Prostate gland (tissue), 2 donors: ENCODE data around the gene SLC2A4RG. TPM values are rescaled to one million over a fixed set of nuclear protein-coding genes. Genes with fewer than 3 reads are reported as not detected.

Experiments used
- DNase-seq: peaks from one replicate; pipeline ENCODE4 v3.0.0-alpha.2; 2019; ENCODE audit warnings: low spot score
- H3K27ac ChIP-seq, 2 donors: fragments of 200-600 bp; sonication (generic); 2 replicates each; pipeline ENCODE4 v1.5.1; 2017 to 2019
- H3K27me3 ChIP-seq: fragments of 200-600 bp; sonication (generic); replicated peaks from 2 replicates; pipeline ENCODE4 v1.5.1; 2019; ENCODE audit not compliant: insufficient read depth
- H3K36me3 ChIP-seq, 2 donors: fragments of 200-600 bp; sonication (generic); 1 replicate in 1 of 2; 2 replicates in 1 of 2; pipeline versions ENCODE4 v1.5.1 to v1.8.1; 2017 to 2019
- H3K4me1 ChIP-seq: fragments of 200-600 bp; sonication (generic); replicated peaks from 2 replicates; pipeline ENCODE4 v1.5.1; 2019
- H3K4me3 ChIP-seq, 2 donors: fragments of 200-600 bp; sonication (generic); 2 replicates each; pipeline ENCODE4 v1.5.1; 2017 to 2019
- H3K9me3 ChIP-seq: fragments of 200-600 bp; sonication (generic); 2 replicates; pipeline ENCODE4 v1.5.1; 2017
- POLR2A ChIP-seq: fragments of 450-650 bp; IDR thresholded peaks from one replicate; pipeline ENCODE4 v1.6.1; 2016; ENCODE audit warnings: antibody characterized with exemption, mild to moderate bottlenecking
- POLR2AphosphoS5 ChIP-seq: sonication (generic); formaldehyde crosslinking; IDR thresholded peaks from one replicate; pipeline ENCODE4 v1.6.1; 2017; ENCODE audit warnings: antibody characterized with exemption
- WGBS: methylation state at CpG from one replicate; pipeline ENCODE4 v1.1.5; 2018; 5-methylcytosine and 5-hydroxymethylcytosine counted together
- intact Hi-C: fragments of 100-400 bp; cut with DNase I; formaldehyde crosslinking; loops from one replicate; pipeline ENCODE4 v1.14.2; 2022
- total RNA-seq, 2 donors: library from RNA; depleted of rRNA; stranded (reverse); fragments of >200 nt; gene quantifications; one replicate each; pipeline ENCODE4 v1.1.0, GENCODE V29; 2016
- TF ChIP-seq, protein P1 (sequence below), 4 experiments: fragments of 200-600 bp in 2 of 4; fragments of 450-650 bp in 2 of 4; sonication (generic) in 2 of 4; IDR thresholded peaks; 1 replicate in 3 of 4; 2 replicates in 1 of 4; pipeline ENCODE4 v1.5.1; 2016 to 2019; ENCODE audit warnings: antibody characterized with exemption in 4 of 4, mild to moderate bottlenecking in 2 of 4, moderate library complexity in 2 of 4

Gene SLC2A4RG
- total RNA-seq, 2 donors from 2014 or later, result 140 to 155 TPM

DNA sequence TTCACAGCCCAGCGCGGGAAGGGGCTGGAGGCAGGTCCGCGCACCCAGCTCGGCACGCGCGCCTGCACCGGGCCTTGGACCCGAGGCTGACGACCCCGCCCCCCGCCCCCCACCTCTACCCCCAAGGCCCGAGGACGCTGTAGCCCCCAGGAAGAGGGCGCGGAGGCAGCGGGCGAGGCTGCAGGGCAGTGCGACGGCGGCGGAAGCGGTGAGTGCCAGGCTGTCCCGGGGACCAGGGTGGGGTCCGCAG lies 2.0 kb upstream of the SLC2A4RG start:
- intact Hi-C loops, result loop anchor here (5.0 kb wide), 1 partner anchor 80 kb away; the partner anchor contains the start of gene RTEL1
- Histone ChIP-seq H3K4me1 (peaks cover 29% of the 10 kb centered on the region), H3K27ac (no peak overlapping the region), H3K4me3 (peak overlapping the region; percentile 13 to 24), H3K36me3 (peaks cover 4% of the 10 kb centered on the region in 2 donors), H3K9me3 (no peaks in the 10 kb centered on the region), H3K27me3 (no peaks in the 10 kb centered on the region)
- TF ChIP-seq, protein P1, sequence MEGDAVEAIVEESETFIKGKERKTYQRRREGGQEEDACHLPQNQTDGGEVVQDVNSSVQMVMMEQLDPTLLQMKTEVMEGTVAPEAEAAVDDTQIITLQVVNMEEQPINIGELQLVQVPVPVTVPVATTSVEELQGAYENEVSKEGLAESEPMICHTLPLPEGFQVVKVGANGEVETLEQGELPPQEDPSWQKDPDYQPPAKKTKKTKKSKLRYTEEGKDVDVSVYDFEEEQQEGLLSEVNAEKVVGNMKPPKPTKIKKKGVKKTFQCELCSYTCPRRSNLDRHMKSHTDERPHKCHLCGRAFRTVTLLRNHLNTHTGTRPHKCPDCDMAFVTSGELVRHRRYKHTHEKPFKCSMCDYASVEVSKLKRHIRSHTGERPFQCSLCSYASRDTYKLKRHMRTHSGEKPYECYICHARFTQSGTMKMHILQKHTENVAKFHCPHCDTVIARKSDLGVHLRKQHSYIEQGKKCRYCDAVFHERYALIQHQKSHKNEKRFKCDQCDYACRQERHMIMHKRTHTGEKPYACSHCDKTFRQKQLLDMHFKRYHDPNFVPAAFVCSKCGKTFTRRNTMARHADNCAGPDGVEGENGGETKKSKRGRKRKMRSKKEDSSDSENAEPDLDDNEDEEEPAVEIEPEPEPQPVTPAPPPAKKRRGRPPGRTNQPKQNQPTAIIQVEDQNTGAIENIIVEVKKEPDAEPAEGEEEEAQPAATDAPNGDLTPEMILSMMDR (IDR thresholded peaks at IDR 0.05), result no peak
- TF ChIP-seq POLR2AphosphoS5 (no peak), POLR2A (no peak)
- DNase-seq, result no peak
- WGBS, result 34% methylated on average over 22 of the region's 26 CpGs

DNA sequence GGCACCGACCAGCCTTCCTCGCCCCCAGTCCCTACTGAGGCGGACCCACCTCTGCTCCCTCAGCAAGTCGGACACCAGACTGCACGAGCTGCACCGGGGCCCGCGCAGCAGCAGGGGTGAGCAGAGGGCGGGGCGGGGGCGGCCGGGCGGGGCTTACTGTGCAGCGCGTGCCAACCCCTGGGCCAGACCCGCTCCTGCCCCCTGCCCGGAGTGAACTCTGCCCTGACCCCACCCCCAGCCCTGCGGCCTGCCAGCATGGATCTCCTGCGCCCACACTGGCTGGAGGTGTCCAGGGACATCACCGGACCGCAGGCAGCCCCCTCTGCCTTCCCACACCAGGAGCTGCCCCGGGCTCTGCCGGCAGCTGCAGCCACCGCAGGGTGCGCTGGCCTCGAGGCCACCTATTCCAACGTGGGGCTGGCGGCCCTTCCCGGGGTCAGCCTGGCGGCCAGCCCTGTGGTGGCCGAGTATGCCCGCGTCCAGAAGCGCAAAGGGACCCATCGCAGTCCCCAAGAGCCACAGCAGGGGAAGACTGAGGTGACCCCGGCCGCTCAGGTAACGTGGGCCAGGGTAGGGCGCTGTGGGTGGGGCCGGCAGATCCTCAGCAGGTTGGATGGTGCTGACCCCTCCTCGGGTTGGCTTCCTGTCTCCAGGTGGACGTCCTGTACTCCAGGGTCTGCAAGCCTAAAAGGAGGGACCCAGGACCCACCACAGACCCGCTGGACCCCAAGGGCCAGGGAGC lies 1.5 kb upstream of the SLC2A4RG start:
- no peaks in the 10 kb centered on the region for H3K27me3 ChIP-seq
- DNase-seq, result no peak
- peaks cover 4% of the 10 kb centered on the region in 2 donors for H3K36me3 ChIP-seq
- H3K4me1 ChIP-seq, result peaks cover 33% of the 10 kb centered on the region
- intact Hi-C loops, result loop anchor here (2.0 to 5.0 kb wide), 2 partner anchors 29 to 81 kb away; partner anchors contain the start of genes RTEL1 and ZGPAT
- no peaks in the 10 kb centered on the region for H3K9me3 ChIP-seq
- H3K27ac ChIP-seq, result peak overlapping the region; percentile 86 to 90
- TF ChIP-seq POLR2AphosphoS5 (no peak), POLR2A (no peak)
- TF ChIP-seq, protein P1 (IDR thresholded peaks at IDR 0.05), result no peak
- 75% methylated on average over 17 of the region's 43 CpGs for WGBS
- H3K4me3 ChIP-seq, result peak overlapping the region; percentile 13 to 24

DNA sequence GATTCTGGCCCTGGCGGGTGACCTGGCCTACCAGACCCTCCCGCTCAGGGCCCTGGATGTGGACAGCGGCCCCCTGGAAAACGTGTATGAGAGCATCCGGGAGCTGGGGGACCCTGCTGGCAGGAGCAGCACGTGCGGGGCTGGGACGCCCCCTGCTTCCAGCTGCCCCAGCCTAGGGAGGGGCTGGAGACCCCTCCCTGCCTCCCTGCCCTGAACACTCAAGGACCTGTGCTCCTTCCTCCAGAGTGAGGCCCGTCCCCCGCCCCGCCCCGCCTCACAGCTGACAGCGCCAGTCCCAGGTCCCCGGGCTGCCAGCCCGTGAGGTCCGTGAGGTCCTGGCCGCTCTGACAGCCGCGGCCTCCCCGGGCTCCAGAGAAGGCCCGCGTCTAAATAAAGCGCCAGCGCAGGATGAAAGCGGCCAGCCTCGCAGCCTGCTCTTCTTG lies 868 bp upstream of the SLC2A4RG start:
- H3K9me3 ChIP-seq, result no peaks in the 10 kb centered on the region
- peaks cover 35% of the 10 kb centered on the region for H3K4me1 ChIP-seq
- H3K36me3 ChIP-seq, result peaks cover 4% of the 10 kb centered on the region in 2 donors
- intact Hi-C loops, result loop anchor here (2.0 to 5.0 kb wide), 2 partner anchors 30 to 81 kb away; partner anchors contain the start of genes RTEL1 and ZGPAT
- WGBS, result 25% methylated on average over 26 of the region's 26 CpGs
- H3K4me3 ChIP-seq, result peak overlapping the region; percentile 41 to 43
- DNase-seq, result peak; percentile 54
- TF ChIP-seq POLR2A (no peak), POLR2AphosphoS5 (no peak)
- TF ChIP-seq, protein P1 (IDR thresholded peaks at IDR 0.05), result no peak
- H3K27ac ChIP-seq, result peak overlapping the region; percentile 86 to 90
- no peaks in the 10 kb centered on the region for H3K27me3 ChIP-seq

DNA sequence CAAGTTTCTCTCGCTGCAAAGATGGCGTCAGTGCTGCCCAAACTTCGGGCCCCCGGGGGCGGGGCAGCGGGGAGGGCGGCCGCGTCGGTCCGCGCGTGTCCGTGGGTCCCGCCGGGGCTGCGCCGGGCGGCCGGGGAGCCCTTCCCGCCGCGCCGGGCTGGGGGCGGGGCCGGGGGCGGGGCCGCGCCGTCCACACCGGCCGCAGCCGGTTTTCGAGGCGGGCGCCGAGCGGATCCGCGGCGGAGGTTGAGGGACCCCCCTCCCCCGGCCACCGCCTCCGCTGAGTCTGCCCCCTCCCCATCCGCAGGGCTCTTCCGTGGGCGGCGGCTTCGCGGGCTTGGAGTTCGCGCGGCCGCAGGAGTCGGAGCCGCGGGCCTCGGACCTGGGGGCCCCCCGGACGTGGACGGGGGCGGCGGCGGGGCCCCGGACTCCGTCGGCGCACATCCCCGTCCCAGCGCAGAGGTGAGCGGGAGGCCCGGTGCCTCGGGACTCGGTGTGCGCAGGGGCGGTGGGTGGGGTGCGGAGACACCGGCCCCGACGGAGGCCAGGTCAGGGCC lies 572 bp downstream of the SLC2A4RG start:
- peaks cover 0 to 2% of the 10 kb centered on the region in 2 donors for H3K36me3 ChIP-seq
- WGBS, result 0% methylated on average over 3 of the region's 80 CpGs
- no peak for TF ChIP-seq POLR2A
- TF ChIP-seq, protein P1 (IDR thresholded peaks at IDR 0.05), result no peak
- no peak for TF ChIP-seq POLR2AphosphoS5
- peak overlapping the region; percentile 72 to 75 for H3K4me3 ChIP-seq
- intact Hi-C loops, result loop anchor here (2.0 to 10.0 kb wide), 2 partner anchors 113 to 225 kb away; partner anchors contain the start of genes GMEB2 and ZNF512B
- peak overlapping the region; percentile 96 for H3K27ac ChIP-seq
- no peak for DNase-seq
- H3K27me3 ChIP-seq, result no peaks in the 10 kb centered on the region
- H3K4me1 ChIP-seq, result peaks cover 35% of the 10 kb centered on the region
- H3K9me3 ChIP-seq, result no peaks in the 10 kb centered on the region
